SH-SY5Y (cell line): ENCODE data around the gene PTCD3.

Source experiments
- GATA2 ChIP-seq: IDR thresholded peaks from 2 replicates; pipeline ENCODE4 v1.6.1; 2011; ENCODE audit warnings: mild to moderate bottlenecking, low read depth, low read length
- GATA3 ChIP-seq: IDR thresholded peaks from 2 replicates; pipeline ENCODE4 v1.6.1; 2011; ENCODE audit warnings: low read depth, mild to moderate bottlenecking, low read length, moderate library complexity

GRCh38 chr2:86082756-86083155 is 23.3 kb upstream of the PTCD3 start:
- TF ChIP-seq GATA2 (no peak), GATA3 (no peak)
